H1 (cell line): ENCODE measurements around the gene TMEM185B. TPM values are rescaled to one million over a fixed set of nuclear protein-coding genes. Genes with fewer than 3 reads are reported as not detected.
A peak's percentile ranks its signal among the peaks of the same experiment; 100 is the strongest.

Source experiments
- CTCF ChIA-PET: fragments of 300-600 bp; sonication (Branson Sonifier 250); formaldehyde crosslinking; loops from one replicate; lab custom pipeline; 2021; ENCODE audit not compliant: partially characterized antibody; lab: Charles Lee
- POLR2A ChIA-PET: fragments of 300-600 bp; sonication (Branson Sonifier 250); formaldehyde crosslinking; loops from one replicate; lab custom pipeline; 2021; ENCODE audit warnings: inconsistent platforms; ENCODE audit not compliant: partially characterized antibody; lab: Charles Lee
- DNase-seq, 2 experiments: peaks; one replicate each; pipeline versions ENCODE4 v3.0.0 to v3.0.0-alpha.2; 2010 to 2022; ENCODE audit warnings: low spot score in 2 of 2, low read depth in 1 of 2, mixed read lengths in 1 of 2
- FAIRE-seq: peaks from 2 replicates; lab custom pipeline; 2011; peaks lifted over from hg19 to GRCh38; lab: Jason Lieb, UNC
- H2AFZ ChIP-seq: 2 replicates; pipeline ENCODE4 v1.8.1; 2012; ENCODE audit warnings: low read length, inconsistent platforms
- H2AK5ac ChIP-seq: 2 replicates; pipeline ENCODE4 v1.6.1; 2013; ENCODE audit warnings: low read depth, low read length
- H2BK120ac ChIP-seq: replicated peaks from 2 replicates; pipeline ENCODE3; 2013; ENCODE audit warnings: low read depth, low read length, inconsistent platforms
- H2BK12ac ChIP-seq: 2 replicates; pipeline ENCODE4 v1.6.1; 2013; ENCODE audit warnings: low read depth, low read length
- H2BK15ac ChIP-seq: 2 replicates; pipeline ENCODE4 v1.6.1; 2013; ENCODE audit warnings: low read length
- H2BK20ac ChIP-seq: 2 replicates; pipeline ENCODE4 v1.6.1; 2013; ENCODE audit warnings: low read length
- H2BK5ac ChIP-seq: 2 replicates; pipeline ENCODE4 v1.6.1; 2013; ENCODE audit warnings: low read depth, low read length
- H3K14ac ChIP-seq: 2 replicates; pipeline ENCODE4 v1.6.1; 2013; ENCODE audit warnings: inconsistent platforms; ENCODE audit not compliant: insufficient read length
- H3K18ac ChIP-seq: 2 replicates; pipeline ENCODE4 v1.6.1; 2013; ENCODE audit warnings: low read length; ENCODE audit errors: extremely low read depth
- H3K23ac ChIP-seq: 2 replicates; pipeline ENCODE4 v1.6.1; 2013; ENCODE audit warnings: inconsistent platforms; ENCODE audit not compliant: insufficient read length
- H3K23me2 ChIP-seq: 2 replicates; pipeline ENCODE4 v1.6.1; 2013; ENCODE audit warnings: low read depth, low read length
- H3K27ac ChIP-seq: 2 replicates; pipeline ENCODE4 v1.6.1; 2011; ENCODE audit warnings: low read depth, low read length, inconsistent platforms
- H3K27me3 ChIP-seq, 4 experiments: replicated peaks in 1 of 4; 1 replicate in 1 of 4; 2 replicates in 3 of 4; pipeline versions ENCODE4 v1.6.1 to v1.8.1; 2011 to 2013; ENCODE audit warnings: low read length in 3 of 4, mild to moderate bottlenecking in 3 of 4, inconsistent platforms in 2 of 4, mixed read lengths in 2 of 4, moderate library complexity in 1 of 4; ENCODE audit not compliant: control insufficient read depth in 3 of 4, insufficient read depth in 3 of 4; ENCODE audit errors: extremely low read depth in 1 of 4
- H3K36me3 ChIP-seq, 4 experiments: 2 replicates each; pipeline versions ENCODE4 v1.6.1 to v1.8.1; 2011 to 2013; ENCODE audit warnings: mild to moderate bottlenecking in 4 of 4, low read length in 3 of 4, moderate library complexity in 2 of 4, control low read depth in 1 of 4, inconsistent platforms in 1 of 4; ENCODE audit not compliant: insufficient read depth in 4 of 4, control insufficient read depth in 2 of 4
- H3K4ac ChIP-seq: replicated peaks from 2 replicates; pipeline ENCODE3; 2013; ENCODE audit warnings: low read length, low read depth, mixed read lengths, inconsistent platforms; ENCODE audit not compliant: insufficient read length
- H3K4me1 ChIP-seq, 4 experiments: replicated peaks in 1 of 4; 1 replicate in 1 of 4; 2 replicates in 3 of 4; pipeline versions ENCODE4 v1.6.1 to v1.8.1; 2011 to 2013; ENCODE audit warnings: low read length in 3 of 4, inconsistent platforms in 2 of 4, mixed read lengths in 1 of 4; ENCODE audit not compliant: insufficient read depth in 4 of 4, control insufficient read depth in 3 of 4
- H3K4me2 ChIP-seq, 2 experiments: 2 replicates each; pipeline versions ENCODE4 v1.6.1 to v1.8.1; 2011 to 2013; ENCODE audit warnings: low read depth in 2 of 2, low read length in 2 of 2, control low read depth in 1 of 2, inconsistent platforms in 1 of 2, mild to moderate bottlenecking in 1 of 2; ENCODE audit not compliant: insufficient read depth in 1 of 2
- H3K4me3 ChIP-seq, 4 experiments: fragments of 200-600, 300-600 bp in 1 of 4; sonication (generic), shearing (Covaris generic), sonication (Bioruptor Twin) in 1 of 4; 2 replicates each; pipeline versions ENCODE4 v1.5.1 to v1.8.1; 2011 to 2016; ENCODE audit warnings: low read length in 4 of 4, low read depth in 3 of 4, control low read depth in 2 of 4, inconsistent platforms in 2 of 4, mild to moderate bottlenecking in 2 of 4, mixed read lengths in 1 of 4, moderate library complexity in 1 of 4; ENCODE audit not compliant: insufficient read depth in 2 of 4; ENCODE audit errors: extremely low read depth in 1 of 4
- H3K56ac ChIP-seq: replicated peaks from 2 replicates; pipeline ENCODE3; 2013; ENCODE audit warnings: low read depth, mild to moderate bottlenecking, mixed read lengths, low read length, inconsistent platforms; ENCODE audit not compliant: insufficient read length
- H3K79me1 ChIP-seq: 2 replicates; pipeline ENCODE4 v1.6.1; 2013; ENCODE audit warnings: low read depth, low read length, control low read depth
- H3K79me2 ChIP-seq, 2 experiments: 2 replicates each; pipeline versions ENCODE4 v1.6.1 to v1.8.1; 2012 to 2013; ENCODE audit warnings: low read length in 2 of 2, mild to moderate bottlenecking in 2 of 2, inconsistent platforms in 1 of 2; ENCODE audit not compliant: insufficient read depth in 2 of 2, control insufficient read depth in 1 of 2
- H3K9ac ChIP-seq, 4 experiments: replicated peaks in 1 of 4; 1 replicate in 1 of 4; 2 replicates in 3 of 4; pipeline versions ENCODE4 v1.6.1 to v1.8.1; 2011 to 2013; ENCODE audit warnings: low read depth in 3 of 4, low read length in 3 of 4, control low read depth in 2 of 4, mild to moderate bottlenecking in 2 of 4, moderate library complexity in 2 of 4, inconsistent platforms in 1 of 4; ENCODE audit errors: extremely low read depth in 1 of 4
- H3K9me3 ChIP-seq, 2 experiments: 2 replicates each; pipeline versions ENCODE4 v1.6.1 to v1.8.1; 2012 to 2013; ENCODE audit warnings: mild to moderate bottlenecking in 2 of 2, moderate library complexity in 2 of 2, control low read depth in 1 of 2, inconsistent platforms in 1 of 2, low read depth in 1 of 2, low read length in 1 of 2, mixed read lengths in 1 of 2; ENCODE audit not compliant: insufficient read depth in 2 of 2
- H4K20me1 ChIP-seq, 2 experiments: replicated peaks in 1 of 2; 2 replicates each; pipeline versions ENCODE3 to v1.8.1; 2011 to 2013; ENCODE audit warnings: inconsistent platforms in 2 of 2, low read length in 2 of 2, mild to moderate bottlenecking in 1 of 2; ENCODE audit not compliant: insufficient read depth in 2 of 2, control insufficient read depth in 1 of 2
- H4K5ac ChIP-seq: 2 replicates; pipeline ENCODE4 v1.6.1; 2013; ENCODE audit warnings: low read length, low read depth, mixed read lengths, inconsistent platforms; ENCODE audit not compliant: insufficient read length
- H4K8ac ChIP-seq: 2 replicates; pipeline ENCODE4 v1.8.0; 2013; ENCODE audit warnings: mild to moderate bottlenecking, moderate library complexity, low read length, inconsistent platforms; ENCODE audit not compliant: insufficient read depth; ENCODE audit errors: extremely low read depth
- H4K91ac ChIP-seq: replicated peaks from 2 replicates; pipeline ENCODE3; 2013; ENCODE audit warnings: low read length, mixed read lengths, inconsistent platforms; ENCODE audit not compliant: insufficient read length
- ASH2L ChIP-seq: fragments of 200-600, 300-600 bp; sonication (generic); IDR thresholded peaks from one replicate; pipeline ENCODE4 v1.7.1; 2017; ENCODE audit warnings: low read length
- EGR1 ChIP-seq: IDR thresholded peaks from 2 replicates; pipeline ENCODE4 v1.6.1; 2011; ENCODE audit warnings: low read depth, low read length, borderline replicate concordance
- GTF2F1 ChIP-seq: IDR thresholded peaks from 2 replicates; pipeline ENCODE4 v1.6.1; 2012; ENCODE audit warnings: low read depth, low read length, improper control_type of control experiment, borderline replicate concordance
- RNF2 ChIP-seq: fragments of 200-900, 300-1000 bp; sonication (generic); IDR thresholded peaks from 2 replicates; pipeline ENCODE4 v1.7.1; 2016; ENCODE audit warnings: borderline replicate concordance, low read depth, mild to moderate bottlenecking, antibody characterized with exemption, low read length; ENCODE audit not compliant: poor library complexity, severe bottlenecking; ENCODE audit errors: missing control alignments
- SP1 ChIP-seq: IDR thresholded peaks from 2 replicates; pipeline ENCODE4 v1.6.1; 2011; ENCODE audit warnings: low read depth, low read length
- WGBS, 2 experiments: shearing (Covaris generic) in 1 of 2; methylation state at CpG; one replicate each; pipeline versions ENCODE4 v1.1.6 to v1.1.7; 2013 to 2015; ENCODE audit warnings: low lambda C conversion rate in 2 of 2, mixed read lengths in 2 of 2, inconsistent platforms in 1 of 2, low coverage in 1 of 2, missing lambda C conversion rate in 1 of 2; ENCODE audit not compliant: insufficient replicate concordance in 2 of 2, insufficient coverage in 1 of 2, insufficient read length in 1 of 2; ENCODE audit errors: extremely low coverage in 1 of 2, missing lambda C conversion rate in 1 of 2; 5-methylcytosine and 5-hydroxymethylcytosine counted together
- polyA plus RNA-seq, 7 experiments: library from polyadenylated mRNA; depleted of rRNA in 3 of 7; stranded (reverse) in 5 of 7; unstranded in 2 of 7; fragments of >200 nt in 5 of 7; fragments of 200-250 nt in 2 of 7; gene quantifications; 1 replicate in 5 of 7; 2 replicates in 1 of 7; 4 replicates in 1 of 7; pipeline versions ENCODE4 v1.2.1 to v1.2.3, GENCODE V29; 2011 to 2013; ENCODE audit warnings: missing spikeins in 2 of 7, mixed read lengths in 2 of 7
- total RNA-seq: library from RNA; stranded (reverse); fragmentation: NEBNext Ultra II Directional; extraction: Animal tissue kit (Norgen Biotek cat#: 25700); gene quantifications from 2 replicates; pipeline ENCODE4 v1.2.1, GENCODE V29; 2021
- TF ChIP-seq, protein P1 (sequence below): IDR thresholded peaks from 2 replicates; pipeline ENCODE4 v1.6.1; 2012; ENCODE audit warnings: inconsistent platforms

The TMEM185B gene
- total and polyA plus RNA-seq, 2 of the 8 experiments (the other 6 are each of a cell fraction or from before 2014, with no cell fraction given): 13.5 to 14.0 TPM

- H4K20me1 ChIP-seq: peaks cover 3 to 5% of the 10 kb centered on the region in 2 experiments
- H3K79me1 ChIP-seq: no peaks in the 10 kb centered on the region
- no peak overlapping the region for H4K5ac ChIP-seq
- no peak overlapping the region for H3K9ac ChIP-seq
- no peak overlapping the region for H4K91ac ChIP-seq
- H2BK12ac ChIP-seq: no peak overlapping the region
- H3K36me3 ChIP-seq: peaks cover 0 to 6% (median 0%) of the 10 kb centered on the region in 4 experiments; a peak in 3 of 8 replicates
- no peak overlapping the region for H3K14ac ChIP-seq
- H3K27me3 ChIP-seq: peaks cover 13 to 38% (median 29%) of the 10 kb centered on the region in 4 experiments
- 0 out of 2 replicates have a peak overlapping the region, but pooled peaks have one; percentile 65 for H3K27ac ChIP-seq
- peaks cover 7 to 9% of the 10 kb centered on the region in 2 experiments for H3K9me3 ChIP-seq
- no peak overlapping the region for H3K4ac ChIP-seq
- H2AFZ ChIP-seq: peak overlapping the region; percentile 35; the same call in 1 of the 2 replicates
- no peak overlapping the region for H3K18ac ChIP-seq
- POLR2A ChIA-PET: interaction anchor here (1.0 to 1.2 kb wide), 3 partner anchors 12 to 25 kb away, joined by 3 read pairs; no protein-coding TSS in a partner anchor
- H2BK20ac ChIP-seq: no peak overlapping the region
- CTCF ChIA-PET: no interaction called here
- peak overlapping the region; percentile 96 for H4K8ac ChIP-seq
- no peak for FAIRE-seq
- H2BK120ac ChIP-seq: no peak overlapping the region
- H2BK5ac ChIP-seq: no peak overlapping the region
- H3K56ac ChIP-seq: no peak overlapping the region
- no peak overlapping the region for H3K23ac ChIP-seq
- WGBS, 2 experiments: 90% methylated on average over 39 of the region's 49 CpGs; no CpG with 5 or more reads in 1 of the 2 experiments
- peaks cover 0 to 7% (median 6%) of the 10 kb centered on the region in 4 experiments; a peak in 5 of 7 replicates for H3K4me1 ChIP-seq
- peak overlapping the region; percentile 67 to 76 for H3K4me2 ChIP-seq
- peak overlapping the region; percentile 67; the same call in 1 of the 2 replicates for H2AK5ac ChIP-seq
- peak overlapping the region; percentile 49 to 78 (median 52); a peak in 5 of 8 replicates for H3K4me3 ChIP-seq
- H3K23me2 ChIP-seq: peaks cover 3% of the 10 kb centered on the region; the same call in 1 of the 2 replicates
- TF ChIP-seq, protein P1, sequence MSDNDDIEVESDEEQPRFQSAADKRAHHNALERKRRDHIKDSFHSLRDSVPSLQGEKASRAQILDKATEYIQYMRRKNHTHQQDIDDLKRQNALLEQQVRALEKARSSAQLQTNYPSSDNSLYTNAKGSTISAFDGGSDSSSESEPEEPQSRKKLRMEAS: no peak
- TF ChIP-seq SP1: no peak
- TF ChIP-seq EGR1: no peak
- no peak for TF ChIP-seq ASH2L
- TF ChIP-seq RNF2: peak; percentile 45
- TF ChIP-seq GTF2F1: no peak
- H2BK15ac ChIP-seq: no peak overlapping the region
- no peak for DNase-seq
- peaks cover 0 to 2% of the 10 kb centered on the region in 2 experiments; a peak in 1 of 4 replicates for H3K79me2 ChIP-seq
Observed at GRCh38 chr2:120222186-120223033, 790 bp downstream of the TMEM185B start.
